Ramos (cell line): ENCODE measurements around the gene IL1RAPL1.

Experiments
- in situ Hi-C: fragments of 300-500 bp; cut with MboI; formaldehyde crosslinking; loops from one replicate; pipeline ENCODE4 v1.14.3; 2022; ENCODE audit warnings: low sequenced_read_pairs; ENCODE audit not compliant: unreplicated experiment

IL1RAPL1 gene

DNA sequence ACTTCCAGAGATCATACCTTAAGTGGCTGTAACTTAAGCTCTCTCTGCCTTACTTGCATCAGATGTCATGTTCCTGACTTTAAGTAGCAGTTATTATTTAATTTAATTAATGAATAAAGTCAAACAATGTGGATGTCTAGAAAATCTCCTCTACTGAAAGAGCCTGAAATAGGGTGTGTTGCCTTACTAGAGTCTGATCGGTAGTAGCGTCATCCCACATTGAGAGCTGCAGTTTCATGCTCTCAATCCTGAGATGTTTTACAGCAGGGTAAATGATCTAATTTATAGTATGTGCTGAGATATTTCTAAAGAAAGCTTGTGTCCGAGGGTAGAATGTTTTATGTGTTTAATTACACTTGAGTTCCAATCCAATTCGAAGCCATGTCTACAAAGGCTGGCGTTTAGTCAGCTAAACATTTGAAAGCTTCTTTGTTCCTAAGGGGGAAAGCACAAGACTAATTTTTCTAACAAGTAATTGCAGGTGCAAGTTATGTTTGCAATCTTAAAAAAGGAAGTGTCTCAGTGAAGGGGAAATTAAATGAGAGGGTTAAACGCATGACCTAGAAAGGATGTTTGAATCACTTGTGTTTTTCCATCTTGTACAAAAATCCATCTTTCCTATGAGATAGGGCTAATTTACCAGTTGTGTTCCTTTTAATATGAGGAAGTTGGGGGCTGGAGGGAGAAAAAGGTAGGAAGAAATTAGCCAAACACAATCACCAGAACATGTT, 1237.1 kb downstream of the IL1RAPL1 start:
- in situ Hi-C loops: no loop called here

DNA sequence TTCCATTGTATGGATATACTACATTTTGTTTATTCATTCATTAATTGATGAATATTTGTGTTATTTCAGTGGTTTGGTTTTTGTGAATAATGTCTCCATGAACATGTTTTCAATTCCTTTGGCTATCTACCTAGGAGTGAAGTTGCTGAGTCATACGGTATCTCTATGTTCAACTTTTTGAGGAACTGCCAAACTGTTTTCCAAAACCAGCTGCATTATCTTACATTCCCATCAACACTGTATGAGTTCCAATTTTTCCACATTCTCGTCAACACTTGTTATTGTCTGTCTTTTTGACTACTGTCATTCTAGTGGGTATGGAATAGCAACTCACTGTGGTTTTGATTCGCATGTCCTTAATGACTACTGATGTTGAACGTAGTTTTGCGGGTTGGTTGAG, 1239.5 kb downstream of the IL1RAPL1 start:
- in situ Hi-C loops: no loop called here

DNA sequence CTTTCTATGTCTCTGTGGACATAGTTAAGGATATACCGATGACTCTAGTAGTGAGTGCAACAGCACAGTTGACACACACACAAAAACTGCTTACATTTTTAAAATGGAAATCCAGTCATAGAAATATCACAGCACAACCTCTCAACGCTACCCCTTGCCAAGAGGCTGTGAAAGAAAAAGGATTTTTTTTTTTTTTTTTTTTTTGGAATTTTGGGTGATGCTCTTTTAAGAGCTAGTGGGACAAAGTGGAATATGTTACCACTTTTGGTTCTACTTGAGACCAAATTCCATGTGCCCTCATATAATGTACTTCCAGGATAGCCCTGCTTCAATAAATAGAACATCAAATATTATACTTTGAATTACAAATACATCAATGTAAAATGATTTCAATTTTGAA, 1247.1 kb downstream of the IL1RAPL1 start:
- in situ Hi-C loops: no loop called here

DNA sequence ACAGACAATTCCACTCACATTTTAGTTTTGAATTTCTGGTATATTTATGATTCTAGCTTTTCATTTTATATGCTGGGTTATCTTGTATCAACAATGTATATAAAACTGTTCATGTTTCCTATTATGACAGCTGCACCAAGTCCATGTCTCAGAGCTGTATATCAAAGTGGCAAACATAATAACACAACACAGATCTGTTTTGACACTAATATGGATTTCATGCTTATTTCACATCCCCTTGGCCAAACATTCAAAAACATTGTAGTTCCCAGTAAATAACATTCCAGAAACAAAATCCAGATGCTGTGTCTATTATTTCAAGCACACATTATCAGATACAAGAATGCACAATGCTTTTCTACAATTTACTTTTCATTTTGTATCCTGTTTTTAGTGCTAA, 1247.5 kb downstream of the IL1RAPL1 start:
- in situ Hi-C loops: no loop called here

DNA sequence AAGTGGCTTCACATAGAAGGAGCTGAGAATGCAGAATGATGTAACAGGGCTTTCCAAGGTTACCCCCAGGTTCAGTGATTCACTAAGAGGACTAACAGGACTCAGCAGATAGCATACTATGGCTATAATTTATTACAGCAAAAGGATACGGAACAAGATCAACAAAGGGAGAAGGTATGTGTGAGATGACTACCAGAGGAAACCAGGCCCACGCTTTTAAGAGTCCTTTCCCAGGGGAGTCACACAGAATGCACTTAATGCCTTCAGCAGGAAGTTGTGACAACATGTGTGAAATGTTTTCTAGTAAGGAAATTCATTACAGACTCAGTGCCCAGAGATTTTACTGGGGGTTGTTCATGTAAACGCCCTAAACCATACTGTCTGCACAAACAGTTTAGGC, 1254.5 kb downstream of the IL1RAPL1 start:
- in situ Hi-C loops: no loop called here

DNA sequence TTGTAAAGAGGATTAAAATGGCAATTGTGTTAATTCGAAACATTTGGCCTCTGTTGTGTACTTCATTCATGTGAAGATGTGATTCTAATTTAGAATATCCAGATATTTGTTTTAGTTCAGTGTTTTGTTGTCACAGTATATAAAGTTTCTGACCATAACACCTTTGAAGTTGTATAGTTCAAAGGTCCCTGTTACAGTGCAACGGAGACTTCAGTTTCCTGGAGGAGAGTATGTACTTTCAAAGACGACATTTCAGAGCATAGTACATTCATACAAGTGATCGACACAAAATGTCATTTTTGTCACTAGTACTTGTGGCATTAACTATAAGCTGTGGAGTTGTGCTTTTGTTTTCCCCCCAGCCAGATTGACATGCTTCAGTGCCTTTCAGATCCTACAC, 1255.3 kb downstream of the IL1RAPL1 start:
- in situ Hi-C loops: no loop called here

DNA sequence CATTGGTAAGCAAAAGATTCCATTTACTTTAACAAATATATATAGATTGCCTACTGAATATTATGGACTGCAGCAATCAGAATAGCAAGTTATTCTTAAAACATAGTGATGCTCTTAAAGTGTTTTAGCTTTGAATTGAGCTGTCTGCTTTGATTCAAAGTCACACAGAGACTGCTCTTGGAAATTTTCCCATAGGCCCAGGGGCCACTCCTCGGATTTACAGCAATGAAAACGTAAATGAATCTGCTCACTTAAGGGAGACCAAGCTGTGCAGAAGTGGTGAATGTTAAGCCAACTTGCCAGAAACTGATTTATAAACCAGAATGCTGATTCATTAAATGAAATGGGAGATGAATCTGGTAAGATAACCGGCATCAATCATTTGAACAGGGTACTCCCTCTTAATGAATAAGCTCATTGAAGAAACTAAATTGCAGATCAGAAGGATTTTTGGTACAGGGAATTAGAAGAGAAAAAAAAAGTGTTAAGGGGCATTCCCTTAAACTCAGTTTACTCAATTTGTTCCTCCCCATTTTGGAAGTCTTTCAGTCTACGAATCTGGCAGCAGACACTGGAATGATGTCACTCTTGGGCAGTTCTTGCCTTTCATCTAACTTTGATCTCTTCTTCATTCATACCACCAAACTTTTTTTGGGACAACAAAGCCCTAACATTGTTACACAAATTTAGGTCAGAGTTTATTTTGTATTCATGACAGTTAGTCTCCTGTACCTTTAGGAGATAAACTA, 1264.8 kb downstream of the IL1RAPL1 start:
- in situ Hi-C loops: no loop called here

DNA sequence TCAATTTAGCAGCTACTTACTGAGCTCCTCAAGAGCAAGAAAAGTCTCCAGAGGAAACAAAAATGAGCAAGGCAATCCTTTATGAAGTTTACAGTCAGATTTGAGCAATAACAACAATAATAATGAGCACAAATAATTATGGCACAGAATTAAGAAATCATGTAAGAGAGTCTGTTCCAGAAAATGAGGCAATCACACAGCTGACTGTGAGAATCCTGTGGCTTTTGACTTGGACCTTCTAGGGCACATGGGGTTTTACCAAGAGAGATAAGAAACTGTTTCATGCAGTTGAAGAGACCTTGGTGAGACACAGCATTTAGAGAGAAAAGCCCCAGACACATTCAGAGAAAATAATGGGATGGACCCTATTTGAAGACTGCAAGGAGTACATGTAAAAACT, 1265.5 kb downstream of the IL1RAPL1 start:
- in situ Hi-C loops: no loop called here

DNA sequence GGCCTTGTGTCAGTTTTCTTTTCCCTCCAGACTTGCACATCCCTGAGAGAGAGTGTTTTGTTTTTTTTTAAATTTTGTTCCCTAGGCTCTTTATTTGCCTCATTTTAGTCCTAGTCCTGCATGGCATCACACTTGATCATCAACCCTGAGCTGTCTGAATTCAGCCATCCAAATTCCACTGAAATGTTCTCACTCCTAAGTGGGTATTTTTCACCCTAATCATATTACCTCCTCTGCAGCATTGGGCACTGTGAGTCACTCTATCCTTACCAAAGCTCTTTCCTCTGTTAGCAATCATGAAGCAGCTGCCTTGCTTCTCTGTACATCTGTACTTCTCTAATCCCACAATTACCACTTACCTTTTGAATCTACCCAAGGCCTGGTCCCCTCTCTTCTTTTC, 1271.5 kb downstream of the IL1RAPL1 start:
- in situ Hi-C loops: no loop called here

DNA sequence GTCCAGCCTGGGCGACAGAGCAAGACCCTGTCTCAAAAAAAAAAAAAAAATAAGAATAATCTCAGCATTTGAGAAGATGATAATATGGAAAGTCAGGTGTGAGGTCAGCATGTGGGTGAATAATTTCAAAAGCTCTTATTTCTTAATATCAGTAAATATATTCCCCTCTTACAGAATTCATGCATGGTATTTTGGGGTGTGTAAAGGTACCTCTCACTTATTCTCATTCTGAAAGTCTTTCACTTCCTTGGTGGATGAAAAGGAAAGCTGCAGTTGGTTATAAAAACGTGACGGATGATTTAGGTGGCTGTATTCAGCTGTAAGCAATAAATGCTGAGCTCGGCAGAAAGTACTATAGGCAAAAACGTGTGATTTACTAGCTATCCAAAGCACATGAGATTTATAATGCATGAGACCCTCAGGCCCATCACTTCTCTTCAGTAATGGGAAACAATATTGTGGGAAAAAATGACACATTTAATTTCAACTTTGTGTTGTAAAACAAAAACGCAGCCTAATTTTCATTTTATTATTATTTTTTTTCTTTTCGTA, 1275.0 kb downstream of the IL1RAPL1 start:
- in situ Hi-C loops: no loop called here

DNA sequence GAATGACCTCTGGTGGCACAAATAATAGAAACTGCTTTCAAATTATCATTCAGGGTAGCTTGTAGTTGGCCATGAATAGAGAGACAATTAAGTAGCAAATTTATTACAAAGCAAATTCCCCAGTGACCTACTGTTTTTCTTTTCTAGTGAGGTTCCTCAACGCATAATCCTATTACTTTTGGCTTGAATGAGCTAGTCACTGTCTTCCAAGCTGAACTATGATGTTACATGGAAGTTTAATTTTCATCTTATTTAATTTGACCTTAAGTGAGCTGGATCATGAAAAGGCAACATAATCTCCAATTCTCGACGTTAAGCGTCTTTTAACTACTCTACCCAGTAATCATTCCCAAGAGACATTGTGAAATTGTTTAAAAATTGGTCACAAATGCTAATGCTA, 1280.7 kb downstream of the IL1RAPL1 start:
- in situ Hi-C loops: no loop called here

DNA sequence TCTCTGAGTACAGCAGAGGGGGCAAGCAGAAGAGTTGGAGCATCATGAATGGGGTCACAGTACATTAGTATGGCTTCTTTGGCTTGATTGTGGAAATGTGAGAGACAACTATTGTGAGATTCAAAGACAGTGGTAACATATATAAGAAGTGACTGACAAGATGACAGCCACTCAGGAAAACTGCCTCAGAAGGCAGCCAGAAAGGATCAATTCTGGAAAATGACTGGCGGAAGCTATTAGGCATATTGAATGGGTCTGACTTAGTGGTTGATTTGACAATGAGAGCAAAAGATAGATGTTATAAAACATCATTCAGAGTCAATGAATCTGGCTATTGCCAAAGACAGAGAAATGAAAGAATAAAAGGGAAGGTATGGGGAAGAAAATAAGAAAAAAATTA, 1282.6 kb downstream of the IL1RAPL1 start:
- in situ Hi-C loops: no loop called here

DNA sequence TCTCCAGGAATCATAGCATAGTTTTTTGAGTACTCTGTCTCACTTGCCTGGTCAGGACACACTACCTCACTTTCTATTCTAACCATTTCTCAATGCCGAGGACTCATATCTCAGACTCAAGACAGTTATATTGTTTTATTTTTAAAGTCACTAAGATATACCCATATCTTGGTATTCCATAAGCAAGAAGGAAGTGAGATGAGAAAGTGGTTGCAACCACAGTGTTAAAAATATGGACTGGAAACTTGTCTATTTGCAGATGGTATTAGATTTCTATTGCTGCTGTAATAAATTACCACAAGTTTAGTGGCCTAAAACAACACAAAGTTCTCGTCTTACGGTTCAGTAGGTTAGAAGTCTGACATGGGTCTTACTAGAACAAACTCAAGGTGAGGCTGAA, 1283.4 kb downstream of the IL1RAPL1 start:
- in situ Hi-C loops: no loop called here

DNA sequence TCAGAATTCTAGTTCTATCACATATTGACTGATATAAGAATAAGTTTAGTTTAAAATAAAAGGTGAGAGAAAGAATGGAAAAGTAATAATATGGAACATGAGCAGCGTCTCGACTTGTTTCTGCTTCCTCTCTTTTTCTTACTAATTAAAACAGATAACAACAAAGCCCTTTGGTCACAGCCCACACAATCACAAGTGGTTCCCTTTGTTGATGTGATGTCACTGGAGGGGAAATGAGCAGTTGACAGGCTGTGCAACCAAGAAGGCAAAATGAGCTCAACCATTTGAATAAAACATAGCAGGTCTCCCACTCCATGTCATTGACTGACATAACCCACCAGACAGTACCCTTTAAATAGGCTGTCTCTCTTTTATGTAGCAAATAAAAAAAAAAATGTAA, 1285.6 kb downstream of the IL1RAPL1 start:
- in situ Hi-C loops: no loop called here

DNA sequence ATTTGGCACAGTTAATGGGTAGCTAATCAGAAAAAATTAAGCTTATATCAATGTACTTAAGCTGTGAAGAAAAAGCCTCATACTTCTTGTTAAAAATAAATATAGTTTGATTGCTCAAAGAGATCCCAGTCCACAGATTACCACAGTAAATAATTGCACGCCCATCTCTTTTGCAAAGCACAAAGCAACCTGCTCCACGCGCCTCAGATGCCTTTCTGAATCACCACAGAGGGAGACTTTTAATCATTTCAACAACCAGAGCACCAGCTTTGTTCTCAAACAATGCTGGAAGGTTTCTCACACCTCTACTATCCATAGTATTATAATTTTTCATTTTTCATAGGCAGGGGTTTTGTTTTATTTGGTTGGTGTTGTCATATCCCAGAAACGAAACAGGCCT, 1289.5 kb downstream of the IL1RAPL1 start:
- in situ Hi-C loops: no loop called here

DNA sequence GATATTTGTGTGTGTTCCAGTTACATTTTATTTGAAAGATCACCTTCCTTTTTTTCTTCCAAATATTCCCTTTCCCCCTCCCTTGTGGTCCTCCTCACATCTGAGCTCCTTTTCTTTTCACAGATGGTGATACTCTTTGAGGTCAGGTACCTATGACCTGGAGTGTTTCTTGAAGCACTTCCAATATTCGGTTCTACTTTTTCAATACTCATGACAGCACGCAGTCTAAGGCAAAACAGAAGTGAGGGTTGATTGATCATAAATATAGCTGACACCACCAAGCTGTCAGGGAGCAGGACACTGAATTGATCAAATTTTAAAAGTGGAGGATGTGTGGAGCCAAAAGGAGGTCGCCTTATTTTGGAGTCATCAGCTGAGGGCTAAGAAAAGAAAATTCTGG, 1293.7 kb downstream of the IL1RAPL1 start:
- in situ Hi-C loops: no loop called here

DNA sequence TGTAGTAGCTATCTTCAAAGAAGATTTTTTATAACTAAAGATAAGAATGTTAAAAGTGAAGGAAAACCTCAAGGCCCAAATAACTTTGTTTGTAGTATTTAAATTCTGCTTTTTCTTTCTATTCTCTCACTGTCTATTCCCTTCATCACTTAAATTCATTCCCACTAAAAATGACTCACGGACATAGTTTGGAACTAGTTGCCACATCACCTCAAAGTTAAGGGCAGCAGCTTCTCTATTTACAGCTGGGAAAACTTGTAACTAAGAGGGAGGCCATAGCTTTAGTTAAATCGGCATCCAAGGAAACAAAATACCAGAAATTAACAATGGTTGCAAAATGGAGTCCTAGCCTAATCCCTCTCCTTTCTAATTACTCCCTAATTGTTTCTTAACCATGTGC, 1302.8 kb downstream of the IL1RAPL1 start:
- in situ Hi-C loops: no loop called here

DNA sequence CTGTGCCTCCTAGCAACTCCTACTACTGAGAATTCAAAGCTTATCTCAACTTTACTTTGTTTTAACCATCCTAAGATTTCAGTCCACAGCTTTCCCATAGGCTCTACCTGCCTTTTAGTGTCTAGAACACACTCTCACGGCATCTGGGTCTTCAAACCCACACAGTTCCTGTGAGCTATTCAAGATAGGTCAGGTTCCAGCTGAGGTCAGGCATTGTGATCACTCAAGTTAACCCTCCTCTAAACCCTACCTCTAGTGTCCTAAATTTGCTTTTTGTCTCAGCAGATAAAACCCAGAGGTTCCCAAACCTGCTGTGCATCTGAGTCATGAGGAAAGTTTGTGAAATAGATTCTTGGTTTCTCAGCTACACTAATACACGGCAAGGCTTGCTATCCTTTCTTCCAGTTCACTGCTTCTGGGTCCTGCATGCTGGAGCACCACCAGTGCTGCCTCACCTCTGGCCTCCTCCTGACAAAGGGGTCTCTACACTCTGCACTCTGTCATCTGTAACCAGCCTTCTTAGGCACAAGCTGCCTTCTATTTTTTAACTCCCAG, 1303.5 kb downstream of the IL1RAPL1 start:
- in situ Hi-C loops: no loop called here

DNA sequence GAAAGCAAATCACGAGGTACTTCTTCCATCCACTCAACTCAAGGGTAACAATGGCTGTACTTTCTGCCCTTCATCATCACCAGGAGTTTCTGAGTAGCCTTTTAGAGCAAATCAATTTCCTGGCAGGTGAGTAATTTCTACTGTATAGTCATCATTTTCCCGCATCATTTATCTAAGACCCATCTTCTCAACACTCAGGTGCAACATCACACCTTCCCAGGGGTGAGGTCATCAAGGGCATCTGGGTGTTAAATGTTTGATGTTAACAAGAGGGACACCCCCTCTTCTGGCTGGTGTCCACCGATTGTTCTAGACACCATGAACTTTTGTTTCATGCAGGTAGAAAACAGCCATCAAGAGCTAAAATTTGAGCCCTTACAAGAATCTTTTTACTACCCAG, 1314.8 kb downstream of the IL1RAPL1 start:
- in situ Hi-C loops: no loop called here

DNA sequence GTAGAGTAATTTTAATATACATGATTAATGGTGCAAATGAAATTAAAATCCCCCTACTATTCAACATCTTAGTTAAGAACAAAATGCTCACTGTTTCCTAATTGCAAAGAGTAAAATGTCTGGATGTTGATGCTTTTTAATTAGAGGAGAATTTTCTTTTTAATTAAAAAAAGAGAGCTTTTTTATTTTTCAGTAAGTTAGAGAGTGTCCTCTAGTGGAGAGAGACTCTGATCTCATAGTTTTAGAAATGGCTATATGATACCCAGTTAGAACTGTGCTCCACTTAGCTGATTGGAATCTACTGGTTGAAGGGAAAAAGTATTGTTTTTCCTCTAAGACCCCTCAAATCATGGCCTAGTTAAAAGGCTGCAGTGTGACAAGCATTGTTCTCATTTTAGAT, 1316.1 kb downstream of the IL1RAPL1 start:
- in situ Hi-C loops: no loop called here

DNA sequence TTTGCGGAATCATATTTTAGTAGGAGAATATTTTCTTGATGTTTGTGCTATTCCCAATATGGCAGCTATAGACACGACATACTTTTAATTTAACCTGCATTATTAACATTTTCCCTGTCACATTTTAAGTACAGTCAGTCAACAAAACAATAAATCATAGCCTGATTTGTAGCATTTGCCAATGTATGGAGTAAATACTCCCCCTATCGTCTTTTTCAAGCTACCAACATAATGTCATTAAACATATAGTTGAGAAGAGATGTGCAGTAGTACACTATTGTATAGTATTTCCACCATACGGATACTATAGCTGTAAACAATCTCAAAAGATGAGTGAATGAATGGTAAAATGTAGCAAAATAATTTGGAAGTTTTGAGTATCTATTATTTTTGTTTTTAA, 1324.4 kb downstream of the IL1RAPL1 start:
- in situ Hi-C loops: no loop called here
